Dedifferentiated amniotic fluid mesenchymal stem cell (primary cell): Measurements from ENCODE around the gene BID.

Source experiments
- DNase-seq: peaks from one replicate; pipeline ENCODE4 v3.0.0-alpha.2; 2016; ENCODE audit errors: extremely low spot score

Gene BID

DNA sequence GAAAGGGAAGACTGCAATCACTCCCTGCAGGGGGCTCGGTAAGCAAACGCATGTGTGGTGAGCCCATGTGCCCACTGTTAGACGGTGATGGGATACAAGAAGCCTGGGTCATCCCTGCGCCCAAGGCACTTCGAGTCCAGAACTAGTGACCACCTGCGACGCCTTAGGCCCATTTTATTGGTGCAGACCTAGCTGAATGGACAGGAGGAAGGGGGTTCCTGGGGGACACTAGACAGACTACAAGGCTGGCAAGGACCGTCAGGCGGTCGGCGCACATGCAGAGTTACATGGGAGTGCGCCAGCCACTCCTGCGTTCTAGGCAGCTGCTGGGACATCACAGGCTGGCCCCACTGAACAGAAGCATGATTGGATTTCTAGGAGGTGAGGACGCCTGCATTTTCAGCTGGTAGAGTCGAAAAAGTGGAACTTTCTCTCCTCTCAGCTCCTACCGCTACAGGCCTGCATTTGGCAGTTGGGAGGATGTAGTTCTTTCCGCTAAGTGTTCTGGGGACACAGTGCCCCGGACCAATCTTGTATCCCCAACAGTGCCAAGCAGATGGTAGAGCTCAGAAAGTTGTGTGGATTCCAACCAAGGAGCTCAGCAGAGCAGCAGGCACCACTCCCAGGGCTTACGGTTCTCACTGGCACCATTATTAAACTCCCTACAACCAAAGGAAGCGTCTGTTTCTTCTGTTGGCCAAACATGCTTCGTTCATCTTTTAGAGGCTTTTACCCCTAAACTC, 35.7 kb downstream of the BID start:
- no peak for DNase-seq

DNA sequence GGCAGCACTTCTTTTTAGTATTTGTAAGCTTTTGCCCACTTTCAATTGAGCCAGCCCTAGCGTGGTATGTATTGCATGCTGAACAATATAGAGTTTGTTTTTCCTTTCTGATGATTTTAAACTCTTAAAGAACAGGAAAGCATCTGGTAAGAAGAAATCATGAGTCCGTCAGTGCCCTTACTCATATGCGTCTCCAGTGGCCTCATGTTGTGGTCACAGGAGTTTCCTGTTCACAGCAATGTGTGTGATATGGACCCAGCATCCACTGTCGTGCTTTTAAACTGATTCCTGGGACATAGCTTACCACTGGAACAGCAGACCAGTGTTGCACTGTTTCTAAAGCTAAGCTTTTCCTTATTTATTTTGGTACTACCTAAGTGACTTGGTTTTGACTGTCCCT, 40.1 kb downstream of the BID start:
- no peak for DNase-seq

DNA sequence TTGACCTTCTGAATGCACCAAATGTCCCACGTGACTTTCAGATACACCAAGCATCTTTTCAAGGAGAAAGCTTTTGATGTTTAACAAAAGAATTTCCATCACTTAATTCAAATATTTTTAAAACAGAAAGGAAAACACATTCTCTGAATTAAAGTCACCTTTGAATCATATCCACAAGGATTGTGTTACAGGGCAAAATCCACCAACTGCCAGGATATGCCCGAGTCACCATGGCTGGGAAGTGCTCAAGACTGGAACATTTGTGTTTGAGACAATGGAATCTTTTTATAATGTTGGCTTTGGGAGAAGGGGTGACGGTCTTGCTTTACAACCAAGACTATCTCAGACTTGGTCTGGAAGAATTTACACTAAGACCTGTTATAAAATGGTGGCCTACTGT, 40.8 kb downstream of the BID start:
- no peak for DNase-seq

DNA sequence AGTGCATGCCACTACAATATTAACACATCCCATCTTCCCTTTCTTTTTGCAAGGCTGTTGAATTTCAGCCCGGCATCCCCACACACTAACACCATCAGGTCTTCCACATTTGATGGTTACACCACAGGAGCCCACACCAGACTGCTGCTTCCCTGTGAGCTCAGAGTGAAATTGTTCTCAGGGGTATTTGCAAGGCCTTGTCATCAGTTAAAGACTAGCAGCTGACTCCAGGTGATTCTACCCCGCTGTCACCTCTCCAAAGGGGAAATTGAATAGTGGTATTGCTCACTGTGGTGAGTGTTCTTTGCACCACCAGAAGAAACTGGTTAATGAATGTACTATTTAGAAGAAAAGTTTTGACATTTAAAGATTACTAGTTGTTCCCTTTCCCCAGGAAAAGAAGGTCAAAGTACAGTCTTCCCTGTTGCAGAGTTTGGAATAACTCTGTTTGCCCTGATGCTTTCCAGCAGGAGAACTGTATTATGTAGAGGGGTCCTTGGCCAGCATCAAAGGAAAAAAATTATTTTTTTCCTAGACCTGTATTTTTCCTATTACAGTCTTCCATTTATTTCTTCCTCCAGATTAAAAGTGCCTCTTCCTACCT, 41.9 kb downstream of the BID start:
- DNase-seq, result no peak

DNA sequence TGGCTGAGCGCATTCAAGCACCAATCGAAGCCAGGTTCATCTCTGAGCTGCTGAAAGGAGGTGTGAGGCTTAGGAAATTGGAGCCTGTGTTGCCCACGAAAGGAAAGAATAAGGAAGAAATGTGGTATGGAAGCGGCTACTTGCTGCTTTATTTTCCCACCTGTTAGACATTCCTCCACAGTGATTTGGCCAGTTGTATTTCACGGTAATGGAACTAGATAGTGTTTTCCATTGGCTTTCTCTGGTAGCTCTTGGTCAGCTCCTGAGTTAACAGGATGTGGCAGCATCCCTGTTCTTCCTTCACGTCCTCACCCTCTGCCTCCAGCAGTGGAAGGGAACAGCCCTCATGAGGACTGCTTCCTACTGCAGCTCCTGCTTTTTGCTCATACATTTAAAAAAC, 44.7 kb downstream of the BID start:
- no peak for DNase-seq

DNA sequence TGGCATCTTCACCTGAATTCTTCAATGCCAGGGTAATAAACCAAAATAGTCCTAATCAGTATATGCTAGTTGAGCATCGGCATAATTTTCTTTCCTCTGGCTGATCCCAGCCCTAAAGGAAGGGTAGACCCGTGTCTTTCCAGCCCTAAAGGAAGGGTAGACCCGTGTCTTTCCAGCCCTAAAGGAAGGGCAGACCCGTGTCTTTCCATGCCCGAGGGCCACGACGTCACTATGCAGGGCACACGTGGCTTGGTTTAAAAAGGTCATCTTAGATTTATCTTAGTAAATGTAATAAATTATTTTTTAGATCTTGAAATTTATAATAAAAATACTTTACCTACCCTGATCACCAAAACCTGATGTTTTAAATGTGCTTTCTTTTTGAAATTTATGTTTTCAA, 45.5 kb downstream of the BID start:
- no peak for DNase-seq

DNA sequence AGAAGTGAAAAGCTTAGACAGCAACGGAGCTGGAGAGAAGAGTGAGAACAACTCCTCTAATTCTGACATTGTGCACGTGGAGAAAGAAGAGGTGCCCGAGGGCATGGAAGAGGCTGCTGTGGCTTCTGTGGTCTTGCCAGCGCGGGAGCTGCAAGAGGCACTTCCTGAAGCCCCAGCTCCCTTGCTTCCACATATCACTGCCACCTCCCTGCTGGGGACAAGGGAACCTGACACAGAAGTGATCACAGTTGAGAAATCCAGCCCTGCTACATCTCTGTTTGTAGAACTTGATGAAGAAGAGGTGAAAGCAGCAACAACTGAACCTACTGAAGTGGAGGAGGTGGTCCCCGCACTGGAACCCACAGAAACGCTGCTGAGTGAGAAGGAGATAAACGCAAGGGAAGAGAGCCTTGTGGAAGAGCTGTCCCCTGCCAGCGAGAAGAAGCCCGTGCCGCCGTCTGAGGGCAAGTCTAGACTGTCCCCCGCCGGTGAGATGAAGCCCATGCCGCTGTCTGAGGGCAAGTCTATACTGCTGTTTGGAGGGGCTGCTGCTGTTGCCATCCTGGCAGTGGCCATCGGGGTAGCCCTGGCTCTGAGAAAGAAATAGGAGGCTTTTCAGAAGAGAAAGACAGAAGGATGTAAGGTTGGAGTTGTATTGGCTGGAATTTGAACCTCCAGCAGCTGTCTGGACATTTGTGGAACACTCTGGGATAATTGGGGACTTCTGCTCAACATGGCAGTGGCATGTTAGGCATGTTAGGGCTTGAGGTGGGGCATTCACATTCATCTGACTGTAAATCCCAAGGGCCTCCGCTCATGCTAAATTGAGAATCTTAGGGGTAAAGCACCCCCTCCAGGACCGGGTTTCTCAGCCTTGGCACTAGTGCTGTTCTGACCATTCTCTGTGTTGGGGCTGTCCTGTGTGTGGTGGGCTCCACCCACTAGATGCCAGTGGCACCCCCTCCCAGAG, 47.1 kb downstream of the BID start:
- DNase-seq, result peak; percentile 16

DNA sequence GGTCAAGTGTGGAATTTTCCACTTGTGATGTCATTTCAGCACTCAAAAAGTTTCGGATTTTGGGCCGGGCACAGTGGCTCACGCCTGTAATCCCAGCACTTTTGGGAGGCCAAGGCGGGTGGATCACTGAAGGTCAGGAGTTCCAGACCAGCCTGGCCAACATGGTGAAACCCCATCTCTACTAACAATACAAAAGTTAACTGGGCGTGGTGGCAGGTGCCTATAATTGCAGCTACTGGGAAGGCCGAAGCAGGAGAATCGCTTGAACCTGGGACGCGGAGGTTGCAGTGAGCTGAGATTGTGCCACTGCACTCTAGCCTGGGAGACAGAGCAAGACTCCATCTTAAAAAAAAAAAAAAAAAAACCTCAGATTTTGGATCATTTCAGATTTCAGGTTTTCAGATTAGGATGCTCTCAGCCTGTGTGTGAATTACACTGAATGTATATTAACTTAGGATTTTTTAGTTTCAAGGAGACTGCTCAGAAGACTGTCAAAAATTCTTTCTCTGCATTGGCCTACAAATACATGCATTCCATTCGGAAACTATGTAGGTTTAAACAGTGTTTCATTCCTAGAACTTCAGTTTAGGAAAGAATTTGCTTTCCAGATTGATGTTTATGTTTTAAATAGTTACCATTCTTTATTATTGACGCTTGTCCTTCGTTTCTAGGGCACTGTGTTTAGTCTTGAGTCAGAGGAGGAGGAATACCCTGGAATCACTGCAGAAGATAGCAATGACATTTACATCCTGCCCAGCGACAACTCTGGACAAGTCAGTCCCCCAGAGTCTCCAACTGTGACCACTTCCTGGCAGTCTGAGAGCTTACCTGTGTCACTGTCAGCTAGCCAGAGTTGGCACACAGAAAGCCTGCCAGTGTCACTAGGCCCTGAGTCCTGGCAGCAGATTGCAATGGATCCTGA, 48.0 kb downstream of the BID start:
- peak; percentile 86 for DNase-seq

DNA sequence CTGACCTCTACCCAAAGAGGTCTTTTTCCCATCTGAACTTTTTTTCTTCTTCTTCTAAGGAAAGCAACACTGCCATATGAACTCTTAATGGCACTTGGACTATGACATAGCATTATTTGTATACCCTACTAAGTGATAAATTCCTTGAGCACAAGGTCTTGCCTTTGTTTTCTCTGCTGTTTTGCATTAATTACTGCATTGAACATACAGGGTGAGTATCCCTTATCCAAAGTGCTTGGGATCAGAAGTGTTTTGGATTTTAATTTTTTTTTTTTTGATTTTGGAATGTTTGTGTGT, 48.8 kb downstream of the BID start:
- no peak for DNase-seq

DNA sequence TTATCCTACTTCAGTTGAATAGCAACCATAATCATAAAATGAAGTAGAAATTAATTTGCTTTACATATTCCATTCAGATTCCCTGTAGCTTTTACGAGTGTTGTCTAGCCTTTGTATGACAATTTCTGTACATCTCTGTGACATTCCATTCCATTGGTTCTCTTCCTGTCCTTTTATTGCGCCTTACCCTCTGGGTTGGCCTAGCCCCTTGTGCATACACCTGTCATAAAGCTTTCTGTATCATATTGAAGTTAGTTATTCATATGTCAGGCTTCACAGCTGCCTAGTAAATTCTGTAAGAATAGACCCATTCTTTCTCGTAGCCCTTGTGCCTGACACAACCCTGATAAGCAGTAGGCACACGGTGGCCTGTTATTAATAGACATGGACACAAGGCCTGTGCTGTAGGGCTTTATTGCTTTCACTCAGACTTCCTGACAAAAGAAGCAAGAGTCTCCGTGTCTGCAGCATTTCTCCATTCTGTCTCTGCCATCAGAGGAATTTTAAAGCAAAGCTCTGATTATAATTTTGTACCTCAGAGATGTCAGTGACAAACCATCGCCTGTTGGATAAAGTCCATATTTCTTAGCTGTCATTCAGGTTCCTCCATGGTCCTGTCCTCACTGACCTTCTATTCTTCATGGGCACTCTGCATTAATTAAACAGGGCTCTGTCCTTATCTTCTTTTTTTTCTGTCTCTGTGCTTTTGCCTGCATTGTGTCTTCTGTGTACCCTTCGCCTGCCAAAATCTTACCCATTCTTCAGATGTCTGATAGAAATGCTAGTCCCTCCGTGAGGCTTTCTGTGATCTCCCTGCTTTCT, 49.4 kb downstream of the BID start:
- no peak for DNase-seq

DNA sequence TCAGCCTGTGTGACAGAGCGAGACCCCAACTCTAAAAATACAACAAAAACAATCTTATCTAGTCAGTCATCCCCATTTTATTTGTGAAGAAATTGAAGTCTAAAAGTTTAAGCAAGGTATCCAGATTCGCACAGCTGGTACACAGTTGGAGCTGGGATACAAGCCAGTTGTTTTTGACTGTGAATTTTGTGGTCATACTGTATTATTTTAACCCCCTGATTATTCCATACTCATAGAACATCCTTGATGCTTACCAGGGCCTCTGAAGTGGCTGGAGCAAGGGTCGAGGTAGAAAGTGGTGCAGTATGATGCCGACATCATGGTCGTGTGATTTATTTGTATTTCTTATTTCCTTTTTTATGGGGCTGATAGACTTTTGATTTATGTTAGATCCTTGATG, 50.0 kb downstream of the BID start:
- no peak for DNase-seq

DNA sequence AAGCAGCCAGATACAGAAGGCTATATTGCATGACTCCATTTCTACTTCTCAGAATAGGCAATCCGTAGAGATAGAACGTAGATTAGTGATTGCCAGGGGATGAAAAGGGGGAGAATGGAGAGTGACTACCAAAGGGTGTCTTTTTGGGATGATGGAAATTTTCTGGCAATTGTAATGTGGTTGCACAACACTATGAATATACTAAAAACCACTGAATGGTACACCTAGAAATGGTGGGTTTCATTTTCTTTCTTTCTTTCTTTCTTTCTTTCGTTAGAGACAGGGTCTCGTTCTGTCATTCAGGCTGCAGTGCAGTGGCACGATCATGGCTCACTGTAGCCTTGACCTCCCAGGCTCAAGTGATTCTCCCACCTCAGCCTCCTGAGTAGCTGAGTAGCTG, 54.4 kb downstream of the BID start:
- DNase-seq, result no peak

DNA sequence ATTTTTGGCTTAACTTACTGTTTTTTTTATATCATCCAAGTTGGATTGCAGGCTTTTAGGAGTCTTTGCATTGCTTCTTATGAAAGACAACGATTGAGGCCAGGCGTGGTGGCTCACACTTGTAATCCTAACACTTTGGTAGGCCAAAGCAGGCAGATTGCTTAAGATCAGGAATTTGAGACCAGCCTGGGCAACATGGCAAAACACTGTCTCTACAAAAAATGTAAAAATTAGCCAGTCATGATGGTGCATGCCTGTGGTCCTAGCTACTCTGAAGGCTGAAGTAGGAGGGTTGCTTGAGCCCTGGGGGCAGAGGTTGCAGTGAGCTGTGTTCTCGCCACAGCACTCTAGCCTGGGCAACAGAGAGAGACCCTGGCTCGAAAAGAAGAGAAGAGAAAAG, 56.6 kb downstream of the BID start:
- DNase-seq, result peak; percentile 54

DNA sequence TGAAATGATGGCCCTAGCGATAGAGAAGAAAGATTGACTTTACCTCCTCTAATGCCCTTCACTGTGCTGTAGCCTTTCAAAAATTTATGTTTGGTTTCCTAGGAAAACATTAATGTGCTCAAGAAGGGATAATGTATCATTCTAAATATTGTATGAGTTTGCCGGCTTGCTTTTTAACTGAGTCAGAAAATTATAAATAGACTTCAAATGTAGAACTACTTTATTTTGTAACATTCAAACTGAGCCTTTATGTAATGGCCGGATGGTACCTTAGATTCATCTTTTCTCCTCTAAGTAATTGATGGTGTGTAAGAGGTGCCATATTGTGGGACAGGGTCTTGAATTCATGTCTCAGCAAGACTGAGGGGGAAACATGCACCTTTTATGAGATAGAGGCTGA, 57.7 kb downstream of the BID start:
- no peak for DNase-seq

DNA sequence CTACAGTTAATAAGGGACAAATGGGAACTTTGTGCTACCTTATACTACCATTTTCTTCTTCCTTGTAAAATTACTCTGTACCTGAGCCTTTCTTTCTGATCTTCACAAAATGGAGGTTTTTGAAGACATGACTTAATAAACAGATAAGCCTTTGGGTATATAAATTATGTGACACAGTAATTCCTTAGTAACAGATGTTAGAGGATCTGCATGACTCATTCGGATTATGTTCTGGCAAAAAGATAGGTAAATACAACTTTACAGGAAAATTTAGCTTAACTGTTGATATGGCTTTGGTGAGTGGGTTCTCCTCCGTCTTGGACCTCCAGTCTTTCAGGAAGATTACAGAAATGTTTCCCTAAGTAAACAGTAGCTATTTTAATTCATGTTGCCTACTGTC, 61.8 kb downstream of the BID start:
- DNase-seq, result peak; percentile 25

DNA sequence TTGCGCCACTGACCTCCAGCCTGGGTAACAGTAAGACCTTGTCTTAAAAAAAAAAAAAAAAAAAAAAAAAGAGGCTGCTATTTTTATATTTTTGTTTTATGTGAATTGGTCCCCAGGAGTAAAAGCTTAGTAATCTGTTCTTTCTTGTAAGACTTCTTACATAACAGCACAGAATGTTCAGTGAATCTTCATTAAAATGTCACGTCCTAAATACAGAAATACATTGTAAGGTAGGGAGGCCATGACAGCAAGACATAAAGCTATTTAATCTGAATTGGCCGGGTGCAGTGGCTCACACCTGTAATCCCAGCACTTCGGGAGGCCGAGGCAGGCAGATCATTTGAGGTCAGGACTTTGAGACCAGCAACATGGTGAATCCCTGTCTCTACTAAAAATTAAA, 64.2 kb downstream of the BID start:
- no peak for DNase-seq

DNA sequence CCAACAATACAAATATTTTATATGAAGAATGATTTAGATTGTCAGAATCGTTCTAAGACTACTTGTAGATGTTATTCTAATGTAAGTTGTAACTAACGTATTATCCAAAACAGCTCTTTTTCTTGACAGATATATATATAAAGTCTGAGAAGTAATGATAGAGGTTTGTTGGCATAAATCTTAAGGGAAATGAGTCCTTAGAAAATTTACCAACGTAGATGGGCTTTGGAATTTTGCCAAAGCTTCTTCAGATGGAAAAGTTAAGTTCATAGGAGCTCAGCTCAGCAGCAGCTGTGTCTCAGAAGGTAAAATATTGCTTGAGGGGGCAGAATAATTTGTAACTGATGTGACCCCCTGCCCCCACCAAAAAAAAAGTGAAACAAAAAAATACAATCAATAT, 66.7 kb downstream of the BID start:
- DNase-seq, result peak; percentile 16

DNA sequence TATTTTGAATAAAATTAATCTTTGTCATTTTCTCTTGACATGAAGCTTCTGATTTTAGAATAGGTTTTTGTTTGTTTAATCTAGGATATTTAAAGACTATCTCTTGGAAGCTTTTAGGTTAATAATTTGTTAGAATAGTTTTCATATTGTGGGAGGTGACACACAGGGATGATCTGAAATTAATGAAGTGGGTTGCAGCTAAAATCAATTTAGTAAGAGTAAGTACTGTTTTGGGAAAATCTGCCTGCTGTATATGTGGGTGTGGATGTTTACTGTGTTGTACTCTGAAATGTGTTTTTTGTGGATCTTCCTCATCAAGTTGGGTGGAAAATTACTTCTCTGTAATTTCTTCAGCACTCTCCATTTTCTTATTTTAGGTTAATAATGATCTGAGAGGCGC, 67.3 kb downstream of the BID start:
- no peak for DNase-seq

DNA sequence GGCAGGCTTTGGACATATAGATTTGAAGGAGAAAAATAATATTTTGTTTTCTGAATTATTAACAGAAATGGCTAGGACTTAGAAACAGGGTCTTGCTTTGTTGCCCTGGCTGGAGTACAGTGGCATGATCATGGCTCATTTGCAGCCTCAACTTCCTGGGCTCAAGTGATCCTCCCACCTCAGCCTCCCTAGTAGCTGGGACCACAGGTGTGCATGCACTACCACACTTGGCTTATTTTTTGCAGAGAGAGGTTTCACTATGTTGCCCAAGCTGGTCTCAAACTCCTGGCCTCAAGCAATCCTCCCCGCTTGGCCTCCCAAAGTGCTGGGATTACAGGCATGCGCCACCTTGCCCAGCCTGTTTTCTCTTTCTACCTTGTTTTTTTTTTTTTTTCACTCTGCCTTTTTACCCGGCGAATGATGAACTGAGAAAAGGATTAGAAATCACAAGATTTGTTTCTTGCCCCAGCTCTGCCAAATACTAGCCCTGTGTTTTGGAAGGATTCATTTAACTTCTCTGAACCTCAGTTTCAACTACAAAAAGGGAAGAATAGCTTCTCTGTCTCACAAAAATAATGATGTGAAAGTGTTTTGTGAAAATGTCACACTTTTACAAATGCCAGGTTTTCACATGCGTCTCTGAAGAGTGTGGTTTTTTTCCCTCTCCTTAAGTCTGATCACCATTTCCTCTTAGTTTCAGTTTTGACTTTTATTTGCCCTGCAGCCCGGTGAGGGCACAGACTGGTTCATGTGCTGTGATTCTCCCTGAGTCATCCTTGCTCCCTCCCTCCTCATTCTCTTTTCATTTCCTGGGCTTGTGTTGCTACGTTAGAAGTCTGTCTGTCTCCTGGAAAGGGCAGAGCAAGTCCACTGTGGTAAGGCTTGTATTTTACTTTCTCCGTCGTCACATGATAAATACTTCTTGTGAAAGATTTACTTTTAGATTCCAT, 68.0 kb downstream of the BID start:
- DNase-seq, result peak; percentile 94

DNA sequence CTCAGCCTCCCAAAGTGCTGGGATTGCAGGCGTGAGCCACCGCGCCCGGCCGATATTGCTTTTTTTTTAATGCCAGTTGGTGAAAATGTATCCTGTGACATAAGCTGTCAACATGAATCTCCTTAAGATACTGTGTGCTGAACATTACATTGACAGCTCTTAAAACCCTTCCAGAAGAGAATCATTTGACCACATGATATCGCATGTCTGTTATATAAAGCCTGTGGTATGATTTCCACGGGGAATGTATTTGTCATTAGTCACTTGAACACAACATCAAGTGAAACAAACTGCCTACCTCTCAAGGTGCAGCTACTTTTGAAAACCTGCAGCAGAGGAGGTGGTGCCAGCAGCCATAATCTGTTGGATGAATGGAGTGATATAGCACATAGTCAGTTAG, 68.7 kb downstream of the BID start:
- DNase-seq, result no peak
